ENCODE measurements around the gene RIPK1. TPM values are rescaled to one million over a fixed set of nuclear protein-coding genes. Genes with fewer than 3 reads are reported as not detected.
"Not testable (repeated sequence)": the region's sequence is repeated elsewhere in the genome, so short reads cannot be mapped to it uniquely, and the experiment has no call there.

Gene RIPK1
- total RNA-seq, 1 donor from 2014 or later: 10.6 TPM

DNA sequence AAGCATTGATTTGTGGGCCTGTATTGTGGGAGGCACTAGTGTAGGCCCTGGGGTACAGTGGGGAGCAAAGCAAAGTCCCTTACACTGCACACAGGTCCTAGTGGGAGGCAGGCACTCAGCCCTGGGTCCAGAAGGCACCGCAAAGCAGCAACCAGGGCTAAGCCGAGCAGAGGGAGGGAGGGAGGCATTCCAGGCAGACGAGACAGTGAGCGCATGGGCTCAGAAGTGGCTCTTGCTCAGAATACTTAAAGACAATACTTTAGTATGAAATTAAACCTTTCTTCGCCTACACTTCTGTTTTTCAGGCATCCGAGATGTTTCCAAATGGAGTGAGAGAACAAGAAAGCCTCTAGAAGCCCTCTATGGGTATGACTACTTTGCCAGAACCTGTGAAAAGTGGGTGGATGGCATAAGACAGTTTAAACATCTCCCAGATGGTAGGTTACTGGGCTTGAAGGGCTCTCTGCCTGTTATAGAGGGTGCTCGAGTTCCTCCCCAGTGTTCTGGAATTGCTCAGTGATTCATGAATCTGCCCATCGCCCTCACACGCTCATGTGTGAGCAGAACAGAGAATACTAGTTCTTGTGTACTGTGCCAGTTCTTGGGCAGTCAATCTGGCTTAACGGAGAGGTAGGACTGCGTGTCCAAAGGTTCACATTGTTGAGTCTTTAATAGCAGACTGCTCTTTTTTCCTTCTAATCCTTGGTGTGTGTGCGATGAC, 68.9 kb downstream of the RIPK1 start:
- Mint-ChIP-seq H3K4me1 (ENCODE audit: low read depth, unreplicated experiment) (no peaks in the 10 kb centered on the region), H3K4me3 (ENCODE audit: unreplicated experiment) (no peak overlapping the region), H3K9me3 (ENCODE audit: unreplicated experiment) (no peaks in the 10 kb centered on the region), H3K27me3 (ENCODE audit: unreplicated experiment) (peaks cover 4% of the 10 kb centered on the region), H3K36me3 (ENCODE audit: unreplicated experiment) (peaks cover 12% of the 10 kb centered on the region), H3K27ac (ENCODE audit: unreplicated experiment) (no peak overlapping the region)
- TF ChIP-seq, protein P1, sequence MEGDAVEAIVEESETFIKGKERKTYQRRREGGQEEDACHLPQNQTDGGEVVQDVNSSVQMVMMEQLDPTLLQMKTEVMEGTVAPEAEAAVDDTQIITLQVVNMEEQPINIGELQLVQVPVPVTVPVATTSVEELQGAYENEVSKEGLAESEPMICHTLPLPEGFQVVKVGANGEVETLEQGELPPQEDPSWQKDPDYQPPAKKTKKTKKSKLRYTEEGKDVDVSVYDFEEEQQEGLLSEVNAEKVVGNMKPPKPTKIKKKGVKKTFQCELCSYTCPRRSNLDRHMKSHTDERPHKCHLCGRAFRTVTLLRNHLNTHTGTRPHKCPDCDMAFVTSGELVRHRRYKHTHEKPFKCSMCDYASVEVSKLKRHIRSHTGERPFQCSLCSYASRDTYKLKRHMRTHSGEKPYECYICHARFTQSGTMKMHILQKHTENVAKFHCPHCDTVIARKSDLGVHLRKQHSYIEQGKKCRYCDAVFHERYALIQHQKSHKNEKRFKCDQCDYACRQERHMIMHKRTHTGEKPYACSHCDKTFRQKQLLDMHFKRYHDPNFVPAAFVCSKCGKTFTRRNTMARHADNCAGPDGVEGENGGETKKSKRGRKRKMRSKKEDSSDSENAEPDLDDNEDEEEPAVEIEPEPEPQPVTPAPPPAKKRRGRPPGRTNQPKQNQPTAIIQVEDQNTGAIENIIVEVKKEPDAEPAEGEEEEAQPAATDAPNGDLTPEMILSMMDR (IDR thresholded peaks at IDR 0.05; ENCODE audit: partially characterized antibody, unreplicated experiment): no peak
- no peak for DNase-seq

DNA sequence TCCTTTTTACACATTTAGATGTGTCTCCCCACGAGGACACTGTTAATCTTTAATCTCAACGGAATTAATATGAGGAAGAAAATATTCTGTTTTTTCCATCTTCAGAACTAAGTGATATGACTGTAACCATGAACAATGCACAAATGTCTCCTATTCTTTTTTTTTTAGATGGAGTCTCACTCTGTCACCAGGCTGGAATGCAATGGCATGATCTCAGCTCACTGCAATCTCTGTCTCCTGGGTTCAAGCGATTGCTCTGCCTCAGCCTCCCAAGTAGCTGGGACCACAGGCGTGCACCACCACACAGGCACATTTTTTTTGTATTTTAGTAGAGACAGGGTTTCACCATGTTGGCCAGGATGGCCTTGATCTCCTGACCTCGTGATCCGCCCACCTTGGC, 69.6 kb downstream of the RIPK1 start:
- H3K27ac Mint-ChIP-seq (ENCODE audit: unreplicated experiment); H3K4me1 Mint-ChIP-seq (ENCODE audit: low read depth, unreplicated experiment): not testable (repeated sequence)
- H3K36me3 Mint-ChIP-seq (ENCODE audit: unreplicated experiment): peaks cover 10% of the 10 kb centered on the region

DNA sequence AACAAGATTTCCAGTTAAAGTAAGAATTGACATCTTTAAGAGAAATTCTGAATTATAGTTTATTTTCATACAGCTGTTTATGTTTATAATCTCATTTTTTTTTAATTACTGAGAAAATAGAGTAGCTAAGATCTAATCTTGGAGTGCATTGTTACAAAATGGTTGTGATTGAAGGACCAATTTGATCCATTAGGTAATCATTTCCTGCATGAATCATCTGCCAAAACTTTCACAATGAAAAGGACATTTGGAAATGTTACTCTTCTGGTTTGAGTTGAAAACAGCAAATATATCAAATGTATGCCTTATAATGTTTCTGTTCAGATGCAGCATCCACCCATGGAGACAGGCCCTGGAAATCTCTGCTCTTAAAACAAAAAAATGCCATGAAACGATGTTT, 70.0 kb downstream of the RIPK1 start:
- H3K4me1 Mint-ChIP-seq (ENCODE audit: low read depth, unreplicated experiment): no peaks in the 10 kb centered on the region
- H3K27ac Mint-ChIP-seq (ENCODE audit: unreplicated experiment): no peak overlapping the region
- no peak for DNase-seq
- TF ChIP-seq, protein P1 (IDR thresholded peaks at IDR 0.05; ENCODE audit: partially characterized antibody, unreplicated experiment): no peak
- H3K4me3 Mint-ChIP-seq (ENCODE audit: unreplicated experiment): no peak overlapping the region
- peaks cover 3% of the 10 kb centered on the region for H3K27me3 Mint-ChIP-seq (ENCODE audit: unreplicated experiment)
- peaks cover 10% of the 10 kb centered on the region for H3K36me3 Mint-ChIP-seq (ENCODE audit: unreplicated experiment)
- H3K9me3 Mint-ChIP-seq (ENCODE audit: unreplicated experiment): no peaks in the 10 kb centered on the region

More for the DNA sequence above, 69.6 kb downstream of the RIPK1 start:
- H3K27me3 Mint-ChIP-seq (ENCODE audit: unreplicated experiment); DNase-seq; H3K4me3 Mint-ChIP-seq (ENCODE audit: unreplicated experiment); H3K9me3 Mint-ChIP-seq (ENCODE audit: unreplicated experiment): not testable (repeated sequence)

DNA sequence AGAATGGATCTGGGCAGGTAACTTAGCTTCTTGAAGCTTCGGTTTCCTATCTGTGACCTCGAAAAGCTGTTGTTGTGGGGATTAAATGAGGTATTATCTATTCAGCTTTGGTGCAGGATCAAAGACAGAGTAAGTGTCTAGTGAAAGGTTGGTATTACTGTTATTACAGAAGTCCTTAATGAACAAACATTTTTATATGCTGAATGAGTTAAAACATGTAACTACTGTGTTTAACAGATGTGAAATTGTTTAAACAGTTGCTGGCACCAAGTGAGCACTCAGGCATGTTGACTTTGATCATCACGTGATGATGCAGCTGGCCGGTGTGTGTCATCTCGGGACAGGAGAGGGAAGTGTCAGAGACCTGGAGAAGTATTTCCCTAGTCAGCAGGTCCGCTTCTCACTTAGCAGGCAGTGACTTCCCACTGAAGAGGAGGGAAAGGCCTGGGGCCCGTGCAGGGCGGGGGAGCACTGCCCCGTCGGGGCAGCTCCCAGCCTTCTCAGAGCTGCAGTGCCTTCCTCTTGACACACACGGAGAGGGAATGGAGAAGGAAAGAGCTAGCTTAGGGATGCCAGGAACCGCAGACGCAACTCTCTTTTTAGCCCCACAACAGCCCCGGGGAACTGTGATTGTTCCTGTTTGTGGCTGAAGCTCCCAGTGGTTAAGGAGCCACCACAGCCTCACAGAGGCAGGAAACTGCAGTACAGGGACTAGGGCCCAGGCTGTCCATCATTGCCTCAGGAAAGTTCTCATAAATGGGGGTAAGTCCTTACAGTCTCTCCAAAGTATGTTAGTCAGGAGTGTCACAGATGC, 71.0 kb downstream of the RIPK1 start:
- Mint-ChIP-seq H3K27me3 (ENCODE audit: unreplicated experiment) (peaks cover 3% of the 10 kb centered on the region), H3K36me3 (ENCODE audit: unreplicated experiment) (peaks cover 10% of the 10 kb centered on the region), H3K4me3 (ENCODE audit: unreplicated experiment) (no peak overlapping the region), H3K4me1 (ENCODE audit: low read depth, unreplicated experiment) (no peaks in the 10 kb centered on the region), H3K27ac (ENCODE audit: unreplicated experiment) (no peak overlapping the region), H3K9me3 (ENCODE audit: unreplicated experiment) (no peaks in the 10 kb centered on the region)
- no peak for DNase-seq
- TF ChIP-seq, protein P1 (IDR thresholded peaks at IDR 0.05; ENCODE audit: partially characterized antibody, unreplicated experiment): no peak

DNA sequence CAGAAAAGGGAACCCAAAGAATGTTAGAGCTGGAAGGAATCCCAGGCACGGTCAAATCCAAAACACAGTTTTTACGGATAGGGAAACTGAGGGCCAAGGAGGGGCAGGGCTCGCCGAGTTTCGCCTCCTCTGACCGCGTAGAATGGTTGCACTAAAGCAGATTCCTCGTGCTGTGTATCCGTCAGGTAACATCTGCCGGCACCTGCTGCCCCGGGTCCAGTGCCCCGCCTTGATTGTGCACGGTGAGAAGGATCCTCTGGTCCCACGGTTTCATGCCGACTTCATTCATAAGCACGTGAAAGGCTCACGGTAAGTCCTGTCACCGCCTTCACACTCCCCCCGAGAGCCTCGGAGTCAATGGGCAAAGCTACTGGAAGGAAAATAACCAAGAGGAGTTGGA, 71.9 kb downstream of the RIPK1 start:
- TF ChIP-seq, protein P1 (IDR thresholded peaks at IDR 0.05; ENCODE audit: partially characterized antibody, unreplicated experiment): no peak
- Mint-ChIP-seq H3K27ac (ENCODE audit: unreplicated experiment) (no peak overlapping the region), H3K27me3 (ENCODE audit: unreplicated experiment) (peaks cover 6% of the 10 kb centered on the region), H3K4me3 (ENCODE audit: unreplicated experiment) (no peak overlapping the region), H3K36me3 (ENCODE audit: unreplicated experiment) (peaks cover 7% of the 10 kb centered on the region), H3K9me3 (ENCODE audit: unreplicated experiment) (no peaks in the 10 kb centered on the region), H3K4me1 (ENCODE audit: low read depth, unreplicated experiment) (no peaks in the 10 kb centered on the region)
- no peak for DNase-seq
